ENCODE measurements around the gene HS3ST5.
"Not testable (repeated sequence)": the region's sequence is repeated elsewhere in the genome, so short reads cannot be mapped to it uniquely, and the experiment has no call there.

The HS3ST5 gene

DNA sequence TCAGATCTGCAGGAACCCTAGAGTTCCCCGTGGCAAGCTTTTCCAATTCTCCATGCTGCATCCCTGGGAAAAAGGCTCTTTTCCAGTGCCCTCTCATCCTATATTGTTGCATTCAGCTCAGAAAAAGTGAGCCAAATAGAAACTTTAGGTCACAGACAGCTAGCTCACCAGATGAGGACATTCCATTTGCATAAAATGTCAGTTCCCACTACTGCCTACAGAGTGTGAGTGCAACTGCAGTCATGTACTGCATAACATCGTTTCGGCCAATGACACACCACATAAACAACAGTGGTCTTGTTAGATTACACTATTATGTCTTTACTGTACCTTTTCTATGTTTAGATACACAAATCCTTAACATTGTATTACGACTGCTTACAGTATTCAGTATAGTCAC, 8.6 kb downstream of the HS3ST5 start:
- WGBS, result 89% methylated on average over 4 of the region's 4 CpGs
- Histone ChIP-seq H3K36me3 (ENCODE audit: insufficient read depth, low read length) (no peaks in the 10 kb centered on the region), H3K4me1 (ENCODE audit: insufficient read depth, low read length) (peaks cover 27% of the 10 kb centered on the region), H3K4me3 (ENCODE audit: low read length) (no peak overlapping the region), H3K9ac (ENCODE audit: low read depth, low read length) (no peak overlapping the region), H3K27me3 (ENCODE audit: insufficient read depth, low read length) (no peaks in the 10 kb centered on the region), H3K9me3 (ENCODE audit: insufficient read depth, low read depth, low read length) (no peaks in the 10 kb centered on the region), H3K27ac (ENCODE audit: low read depth, low read length) (no peak overlapping the region)

GRCh38 chr6:114327074-114327473, 15.7 kb downstream of the HS3ST5 start:
- Histone ChIP-seq H3K4me1 (ENCODE audit: insufficient read depth, low read length) (peaks cover 78% of the 10 kb centered on the region), H3K4me3 (ENCODE audit: low read length) (no peak overlapping the region), H3K27ac (ENCODE audit: low read depth, low read length) (peak overlapping the region; percentile 17; the same call in 1 of the 2 replicates), H3K36me3 (ENCODE audit: insufficient read depth, low read length) (no peaks in the 10 kb centered on the region), H3K9me3 (ENCODE audit: insufficient read depth, low read depth, low read length) (no peaks in the 10 kb centered on the region), H3K27me3 (ENCODE audit: insufficient read depth, low read length) (no peaks in the 10 kb centered on the region), H3K9ac (ENCODE audit: low read depth, low read length) (no peak overlapping the region)

GRCh38 chr6:114323784-114324183, 19.0 kb downstream of the HS3ST5 start:
- Histone ChIP-seq H3K9ac (ENCODE audit: low read depth, low read length) (no peak overlapping the region), H3K27ac (ENCODE audit: low read depth, low read length) (peak overlapping the region; percentile 81), H3K36me3 (ENCODE audit: insufficient read depth, low read length) (no peaks in the 10 kb centered on the region), H3K9me3 (ENCODE audit: insufficient read depth, low read depth, low read length) (no peaks in the 10 kb centered on the region), H3K4me1 (ENCODE audit: insufficient read depth, low read length) (peaks cover 82% of the 10 kb centered on the region), H3K27me3 (ENCODE audit: insufficient read depth, low read length) (no peaks in the 10 kb centered on the region), H3K4me3 (ENCODE audit: low read length) (peak overlapping the region; percentile 9; the same call in 1 of the 2 replicates)
- WGBS, result 48% methylated on average over 1 of the region's 1 CpG

- peak overlapping the region; percentile 8; the same call in 1 of the 2 replicates for H3K4me3 ChIP-seq (ENCODE audit: low read length)
- H3K9ac ChIP-seq (ENCODE audit: low read depth, low read length), result no peak overlapping the region
- no peaks in the 10 kb centered on the region for H3K27me3 ChIP-seq (ENCODE audit: insufficient read depth, low read length)
- no peak overlapping the region for H3K27ac ChIP-seq (ENCODE audit: low read depth, low read length)
- H3K4me1 ChIP-seq (ENCODE audit: insufficient read depth, low read length), result peaks cover 72% of the 10 kb centered on the region
- no peaks in the 10 kb centered on the region for H3K9me3 ChIP-seq (ENCODE audit: insufficient read depth, low read depth, low read length)
- no peaks in the 10 kb centered on the region for H3K36me3 ChIP-seq (ENCODE audit: insufficient read depth, low read length)
- WGBS, result no CpG with 5 or more reads among the region's 3 CpGs
Measured at GRCh38 chr6:114319749-114320148, 23.1 kb downstream of the HS3ST5 start.

- WGBS, result 92% methylated on average over 2 of the region's 5 CpGs
- H3K27ac ChIP-seq (ENCODE audit: low read depth, low read length), result no peak overlapping the region
- H3K4me3 ChIP-seq (ENCODE audit: low read length), result no peak overlapping the region
- peaks cover 40% of the 10 kb centered on the region for H3K4me1 ChIP-seq (ENCODE audit: insufficient read depth, low read length)
- H3K27me3 ChIP-seq (ENCODE audit: insufficient read depth, low read length), result no peaks in the 10 kb centered on the region
- H3K9me3 ChIP-seq (ENCODE audit: insufficient read depth, low read depth, low read length), result no peaks in the 10 kb centered on the region
- no peaks in the 10 kb centered on the region for H3K36me3 ChIP-seq (ENCODE audit: insufficient read depth, low read length)
- no peak overlapping the region for H3K9ac ChIP-seq (ENCODE audit: low read depth, low read length)
Measured at GRCh38 chr6:114315831-114316595, 26.8 kb downstream of the HS3ST5 start.

DNA sequence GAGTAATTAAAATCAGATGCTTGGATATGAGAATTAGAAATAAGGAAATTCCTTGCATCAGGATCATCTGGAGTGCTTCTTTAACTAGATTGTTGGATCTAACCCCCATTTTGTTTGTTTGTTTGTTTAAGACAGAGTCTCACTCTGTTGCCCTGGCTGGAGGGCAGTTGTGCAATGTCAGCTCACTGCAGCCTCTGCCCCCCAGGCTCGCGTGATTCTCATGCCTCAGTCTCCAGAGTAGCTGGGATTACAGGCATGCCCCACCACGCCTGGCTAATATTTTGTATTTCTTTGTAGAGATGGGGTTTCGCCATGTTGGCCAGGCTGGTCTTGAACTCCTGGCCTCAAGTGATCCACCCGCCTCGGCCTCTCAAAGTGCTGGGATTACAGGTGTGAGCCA, 29.0 kb downstream of the HS3ST5 start:
- not testable (repeated sequence) for H3K27ac ChIP-seq (ENCODE audit: low read depth, low read length); H3K4me3 ChIP-seq (ENCODE audit: low read length); H3K9ac ChIP-seq (ENCODE audit: low read depth, low read length); H3K9me3 ChIP-seq (ENCODE audit: insufficient read depth, low read depth, low read length); H3K36me3 ChIP-seq (ENCODE audit: insufficient read depth, low read length); H3K27me3 ChIP-seq (ENCODE audit: insufficient read depth, low read length)
- H3K4me1 ChIP-seq (ENCODE audit: insufficient read depth, low read length), result peaks cover 21% of the 10 kb centered on the region
- 95% methylated on average over 6 of the region's 6 CpGs for WGBS

DNA sequence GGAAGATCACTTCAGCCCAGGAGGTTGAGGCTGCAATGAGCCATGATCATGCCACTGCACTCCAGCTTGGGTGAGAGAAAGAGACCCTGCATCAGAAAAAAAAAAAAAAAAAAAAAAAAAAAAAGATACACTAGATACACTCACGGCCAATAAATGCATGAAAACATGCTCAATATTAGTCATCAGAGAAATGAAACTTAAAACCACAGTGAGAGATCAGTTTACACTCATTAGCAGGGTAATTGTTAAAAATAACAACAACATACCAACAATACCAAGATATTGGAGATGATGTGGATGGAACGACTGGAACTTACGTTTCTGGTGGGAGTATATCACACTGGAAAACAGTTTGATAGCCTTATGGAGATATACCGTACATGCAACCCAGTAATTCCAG, 29.9 kb downstream of the HS3ST5 start:
- 68% methylated on average over 2 of the region's 4 CpGs for WGBS
- no peak overlapping the region for H3K27ac ChIP-seq (ENCODE audit: low read depth, low read length)
- no peaks in the 10 kb centered on the region for H3K27me3 ChIP-seq (ENCODE audit: insufficient read depth, low read length)

GRCh38 chr6:114310053-114310452, 32.8 kb downstream of the HS3ST5 start:
- Histone ChIP-seq H3K9me3 (ENCODE audit: insufficient read depth, low read depth, low read length) (peaks cover 5% of the 10 kb centered on the region; the same call in 1 of the 2 replicates), H3K27me3 (ENCODE audit: insufficient read depth, low read length) (no peaks in the 10 kb centered on the region), H3K27ac (ENCODE audit: low read depth, low read length) (no peak overlapping the region), H3K4me1 (ENCODE audit: insufficient read depth, low read length) (no peaks in the 10 kb centered on the region), H3K4me3 (ENCODE audit: low read length) (no peak overlapping the region), H3K36me3 (ENCODE audit: insufficient read depth, low read length) (0 out of 2 replicates have a peak, but pooled peaks cover 4% of the 10 kb centered on the region), H3K9ac (ENCODE audit: low read depth, low read length) (no peak overlapping the region)
- WGBS, result 87% methylated on average over 2 of the region's 2 CpGs

More for the DNA sequence above, 29.9 kb downstream of the HS3ST5 start:
- no peak overlapping the region for H3K4me3 ChIP-seq (ENCODE audit: low read length)
- H3K4me1 ChIP-seq (ENCODE audit: insufficient read depth, low read length), result peaks cover 13% of the 10 kb centered on the region
- no peaks in the 10 kb centered on the region for H3K9me3 ChIP-seq (ENCODE audit: insufficient read depth, low read depth, low read length)
- no peak overlapping the region for H3K9ac ChIP-seq (ENCODE audit: low read depth, low read length)
- H3K36me3 ChIP-seq (ENCODE audit: insufficient read depth, low read length), result no peaks in the 10 kb centered on the region

DNA sequence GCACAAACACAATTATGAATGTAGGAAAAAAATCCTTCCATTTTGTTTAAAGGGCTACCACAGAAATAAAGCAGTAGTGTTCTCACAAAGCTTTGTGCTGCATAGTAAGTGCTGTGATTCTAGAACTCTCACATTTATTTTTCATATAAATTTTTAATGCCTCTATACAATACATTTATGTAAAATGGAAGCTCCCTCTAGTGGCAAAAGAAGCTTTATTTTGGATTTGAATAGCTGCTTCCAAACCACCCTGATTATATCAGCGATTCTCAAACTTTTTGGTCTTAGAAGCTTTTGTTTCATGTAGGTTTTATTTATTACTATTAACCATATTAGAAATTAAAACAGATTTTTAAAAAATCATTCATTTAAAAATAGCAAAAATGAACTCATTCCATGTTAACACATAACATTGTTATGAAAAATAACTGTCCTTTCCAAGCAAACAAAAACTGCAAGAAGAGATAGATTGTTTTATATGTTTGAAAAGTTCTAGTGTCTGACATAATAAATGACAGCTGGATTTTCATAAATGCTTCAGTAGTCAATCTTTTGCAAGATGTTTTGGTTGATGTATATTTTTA, 38.4 kb downstream of the HS3ST5 start:
- WGBS, result no CpG with 5 or more reads among the region's 1 CpG
- Histone ChIP-seq H3K9ac (ENCODE audit: low read depth, low read length) (no peak overlapping the region), H3K27me3 (ENCODE audit: insufficient read depth, low read length) (no peaks in the 10 kb centered on the region), H3K4me1 (ENCODE audit: insufficient read depth, low read length) (peaks cover 12% of the 10 kb centered on the region), H3K36me3 (ENCODE audit: insufficient read depth, low read length) (0 out of 2 replicates have a peak, but pooled peaks cover 4% of the 10 kb centered on the region), H3K4me3 (ENCODE audit: low read length) (no peak overlapping the region), H3K27ac (ENCODE audit: low read depth, low read length) (no peak overlapping the region), H3K9me3 (ENCODE audit: insufficient read depth, low read depth, low read length) (peaks cover 7% of the 10 kb centered on the region; the same call in 1 of the 2 replicates)

DNA sequence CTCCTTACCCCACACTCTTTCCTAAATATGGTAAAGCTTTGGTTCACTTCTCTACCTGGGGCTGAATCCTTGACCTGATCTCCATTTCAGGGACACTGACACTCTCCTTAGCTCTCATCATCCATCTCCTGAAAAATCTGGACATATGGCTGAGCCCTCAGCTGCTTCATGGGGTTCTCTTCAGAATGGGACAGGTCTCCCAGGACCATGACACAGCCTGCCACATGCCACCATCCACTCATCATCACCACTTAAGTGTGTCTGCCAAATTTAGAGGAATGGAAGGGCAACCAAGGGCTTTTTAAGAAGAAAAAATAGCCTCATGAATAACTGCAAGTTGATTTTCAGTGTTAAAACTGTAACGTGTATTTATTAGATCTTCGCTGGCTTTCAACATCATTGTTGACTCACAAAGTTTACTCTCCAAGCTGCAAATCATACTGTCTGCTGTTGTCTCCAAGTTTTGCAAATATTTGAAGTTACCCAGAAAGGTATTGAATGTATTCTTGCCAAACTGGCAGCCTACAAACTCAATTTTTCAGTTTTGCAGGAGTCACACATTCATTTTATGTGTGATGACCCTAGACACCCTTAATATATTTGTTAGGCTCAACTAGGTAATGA, 41.1 kb downstream of the HS3ST5 start:
- Histone ChIP-seq H3K27ac (ENCODE audit: low read depth, low read length) (no peak overlapping the region), H3K27me3 (ENCODE audit: insufficient read depth, low read length) (no peaks in the 10 kb centered on the region), H3K4me1 (ENCODE audit: insufficient read depth, low read length) (peaks cover 12% of the 10 kb centered on the region), H3K36me3 (ENCODE audit: insufficient read depth, low read length) (0 out of 2 replicates have a peak, but pooled peaks cover 4% of the 10 kb centered on the region), H3K9me3 (ENCODE audit: insufficient read depth, low read depth, low read length) (peaks cover 7% of the 10 kb centered on the region; the same call in 1 of the 2 replicates), H3K9ac (ENCODE audit: low read depth, low read length) (no peak overlapping the region), H3K4me3 (ENCODE audit: low read length) (no peak overlapping the region)
- WGBS, result 95% methylated on average over 2 of the region's 2 CpGs

GRCh38 chr6:114297135-114297534, 45.7 kb downstream of the HS3ST5 start:
- H3K27me3 ChIP-seq (ENCODE audit: insufficient read depth, low read length), result no peaks in the 10 kb centered on the region
- WGBS, result 93% methylated on average over 6 of the region's 6 CpGs
- no peaks in the 10 kb centered on the region for H3K9me3 ChIP-seq (ENCODE audit: insufficient read depth, low read depth, low read length)
- no peak overlapping the region for H3K9ac ChIP-seq (ENCODE audit: low read depth, low read length)
- no peak overlapping the region for H3K4me3 ChIP-seq (ENCODE audit: low read length)
- no peak overlapping the region for H3K27ac ChIP-seq (ENCODE audit: low read depth, low read length)
- H3K36me3 ChIP-seq (ENCODE audit: insufficient read depth, low read length), result no peaks in the 10 kb centered on the region
- peaks cover 5% of the 10 kb centered on the region; the same call in 1 of the 2 replicates for H3K4me1 ChIP-seq (ENCODE audit: insufficient read depth, low read length)

Data from HUES64 (cell line).